GM10266 (cell line): ENCODE measurements around the gene CALHM2.

Experiments used
- DNase-seq: peaks from one replicate; pipeline ENCODE4 v3.0.0; 2012; ENCODE audit errors: extremely low spot score
- TF ChIP-seq, protein P1 (sequence below): IDR thresholded peaks from 2 replicates; pipeline ENCODE4 v1.5.1; 2012; ENCODE audit warnings: mild to moderate bottlenecking, low read depth; ENCODE audit not compliant: control insufficient read depth, insufficient read depth; ENCODE audit errors: missing control alignments

CALHM2 gene

GRCh38 chr10:103441611-103442010, 10.6 kb downstream of the CALHM2 start:
- TF ChIP-seq, protein P1, sequence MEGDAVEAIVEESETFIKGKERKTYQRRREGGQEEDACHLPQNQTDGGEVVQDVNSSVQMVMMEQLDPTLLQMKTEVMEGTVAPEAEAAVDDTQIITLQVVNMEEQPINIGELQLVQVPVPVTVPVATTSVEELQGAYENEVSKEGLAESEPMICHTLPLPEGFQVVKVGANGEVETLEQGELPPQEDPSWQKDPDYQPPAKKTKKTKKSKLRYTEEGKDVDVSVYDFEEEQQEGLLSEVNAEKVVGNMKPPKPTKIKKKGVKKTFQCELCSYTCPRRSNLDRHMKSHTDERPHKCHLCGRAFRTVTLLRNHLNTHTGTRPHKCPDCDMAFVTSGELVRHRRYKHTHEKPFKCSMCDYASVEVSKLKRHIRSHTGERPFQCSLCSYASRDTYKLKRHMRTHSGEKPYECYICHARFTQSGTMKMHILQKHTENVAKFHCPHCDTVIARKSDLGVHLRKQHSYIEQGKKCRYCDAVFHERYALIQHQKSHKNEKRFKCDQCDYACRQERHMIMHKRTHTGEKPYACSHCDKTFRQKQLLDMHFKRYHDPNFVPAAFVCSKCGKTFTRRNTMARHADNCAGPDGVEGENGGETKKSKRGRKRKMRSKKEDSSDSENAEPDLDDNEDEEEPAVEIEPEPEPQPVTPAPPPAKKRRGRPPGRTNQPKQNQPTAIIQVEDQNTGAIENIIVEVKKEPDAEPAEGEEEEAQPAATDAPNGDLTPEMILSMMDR: no peak
- no peak for DNase-seq

DNA sequence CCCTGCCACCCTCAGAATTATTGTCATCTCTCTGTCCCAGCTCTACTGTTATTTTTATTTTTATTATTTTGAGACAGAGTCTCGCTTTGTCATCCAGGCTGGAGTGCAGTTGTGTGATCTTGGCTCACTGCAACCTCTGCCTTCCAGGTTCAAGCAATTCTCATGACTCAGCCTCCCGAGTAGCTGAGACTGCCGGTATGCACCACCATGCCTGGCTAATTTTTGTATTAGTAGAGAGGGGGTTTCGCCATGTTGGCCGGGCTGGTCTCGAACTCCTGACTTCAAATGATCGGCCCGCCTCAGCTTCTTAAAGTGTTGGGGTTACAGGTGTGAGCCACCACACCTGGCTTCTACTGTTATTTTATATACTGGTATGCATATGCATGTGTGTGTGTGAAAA, 11.0 kb downstream of the CALHM2 start:
- DNase-seq: no peak
- TF ChIP-seq, protein P1: no peak

- no peak for DNase-seq
- TF ChIP-seq, protein P1: no peak
Observed at GRCh38 chr10:103440416-103440815, 11.8 kb downstream of the CALHM2 start.

- TF ChIP-seq, protein P1: no peak
- no peak for DNase-seq
Observed at GRCh38 chr10:103439776-103440175, 12.4 kb downstream of the CALHM2 start.

GRCh38 chr10:103433858-103434257, 18.3 kb downstream of the CALHM2 start:
- DNase-seq: no peak
- TF ChIP-seq, protein P1: no peak

DNA sequence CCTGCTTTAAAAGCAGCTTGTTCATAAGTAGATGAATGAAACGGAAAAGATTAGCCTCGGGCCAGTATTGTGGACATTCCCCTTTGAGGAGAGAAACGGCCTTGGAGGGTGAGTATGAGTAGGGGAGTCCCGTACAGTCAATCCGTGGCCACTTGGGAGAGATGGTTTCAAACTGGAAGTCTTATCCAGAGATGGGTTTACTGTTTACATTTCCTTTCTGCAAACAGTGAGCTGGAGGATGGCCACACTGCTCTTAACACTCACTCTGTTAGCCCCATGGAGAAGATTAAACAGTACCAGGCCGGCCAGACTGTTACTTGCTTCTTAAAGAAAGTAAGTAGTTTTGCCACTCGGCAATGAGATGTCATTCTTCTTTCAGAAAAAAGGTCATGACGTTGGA, 20.3 kb downstream of the CALHM2 start:
- TF ChIP-seq, protein P1: no peak
- no peak for DNase-seq

GRCh38 chr10:103429647-103430046, 22.5 kb downstream of the CALHM2 start:
- TF ChIP-seq, protein P1: no peak

More at GRCh38 chr10:103429647-103430046, 22.5 kb downstream of the CALHM2 start:
- DNase-seq: no peak
